DND-41 (cell line): ENCODE data around the gene ANKRD13B.
A peak's percentile ranks its signal among the peaks of the same experiment; 100 is the strongest.

Experiments
- ATAC-seq: fragments of 200-7000 bp; cut with Tn5 transposase; 3 replicates; pipeline ENCODE4 v1.9.1; 2021; ENCODE audit warnings: low read depth; ENCODE audit not compliant: insufficient read depth
- DNase-seq: peaks from one replicate; pipeline ENCODE4 v3.0.0-alpha.2; 2020
- H2AFZ ChIP-seq: 2 replicates; pipeline ENCODE4 v1.6.0; 2012; ENCODE audit warnings: low read depth, low read length
- H3K27ac ChIP-seq: 2 replicates; pipeline ENCODE4 v1.5.1; 2012; ENCODE audit warnings: low read length, inconsistent platforms
- H3K27me3 ChIP-seq: fragments of 200-600 bp; sonication (generic); 2 replicates; pipeline ENCODE4 v1.6.0; 2012; ENCODE audit warnings: low read length, mild to moderate bottlenecking, inconsistent platforms; ENCODE audit not compliant: insufficient read depth, poor library complexity
- H3K36me3 ChIP-seq: 2 replicates; pipeline ENCODE4 v1.5.1; 2012; ENCODE audit warnings: low read length, inconsistent platforms; ENCODE audit not compliant: insufficient read depth
- H3K4me1 ChIP-seq: 2 replicates; pipeline ENCODE4 v1.5.1; 2012; ENCODE audit warnings: mild to moderate bottlenecking, low read length; ENCODE audit not compliant: insufficient read depth
- H3K4me2 ChIP-seq: 2 replicates; pipeline ENCODE4 v1.6.0; 2012; ENCODE audit warnings: mild to moderate bottlenecking, moderate library complexity, low read length, inconsistent platforms; ENCODE audit not compliant: insufficient read depth
- H3K4me3 ChIP-seq, 2 experiments: fragments of 200-600 bp in 1 of 2; shearing (Covaris generic) in 1 of 2; 2 replicates each; pipeline ENCODE4 v1.5.1; 2012 to 2016; ENCODE audit warnings: inconsistent platforms in 2 of 2, low read length in 2 of 2, mild to moderate bottlenecking in 2 of 2, low read depth in 1 of 2, moderate library complexity in 1 of 2
- H3K79me2 ChIP-seq: 2 replicates; pipeline ENCODE4 v1.6.0; 2012; ENCODE audit warnings: low read length, inconsistent platforms; ENCODE audit not compliant: insufficient read depth
- H3K9ac ChIP-seq: 2 replicates; pipeline ENCODE4 v1.6.0; 2012; ENCODE audit warnings: low read depth, mild to moderate bottlenecking, inconsistent platforms, low read length, moderate library complexity
- H3K9me3 ChIP-seq: 2 replicates; pipeline ENCODE4 v1.5.1; 2012; ENCODE audit warnings: low read length, moderate library complexity, mild to moderate bottlenecking, inconsistent platforms; ENCODE audit not compliant: insufficient read depth, severe bottlenecking
- H4K20me1 ChIP-seq: 2 replicates; pipeline ENCODE4 v1.6.0; 2012; ENCODE audit warnings: low read length; ENCODE audit not compliant: insufficient read depth
- EZH2 ChIP-seq: IDR thresholded peaks from 3 replicates; pipeline ENCODE4 v1.6.1; 2012; ENCODE audit warnings: borderline replicate concordance, low read depth, mild to moderate bottlenecking, moderate library complexity, low read length, inconsistent platforms; ENCODE audit not compliant: severe bottlenecking
- TF ChIP-seq, protein P1 (sequence below): IDR thresholded peaks from 2 replicates; pipeline ENCODE4 v1.5.1; 2012; ENCODE audit warnings: borderline replicate concordance, low read length, moderate library complexity, mild to moderate bottlenecking; ENCODE audit not compliant: poor library complexity, severe bottlenecking; ENCODE audit errors: extremely low read depth

Gene ANKRD13B

DNA sequence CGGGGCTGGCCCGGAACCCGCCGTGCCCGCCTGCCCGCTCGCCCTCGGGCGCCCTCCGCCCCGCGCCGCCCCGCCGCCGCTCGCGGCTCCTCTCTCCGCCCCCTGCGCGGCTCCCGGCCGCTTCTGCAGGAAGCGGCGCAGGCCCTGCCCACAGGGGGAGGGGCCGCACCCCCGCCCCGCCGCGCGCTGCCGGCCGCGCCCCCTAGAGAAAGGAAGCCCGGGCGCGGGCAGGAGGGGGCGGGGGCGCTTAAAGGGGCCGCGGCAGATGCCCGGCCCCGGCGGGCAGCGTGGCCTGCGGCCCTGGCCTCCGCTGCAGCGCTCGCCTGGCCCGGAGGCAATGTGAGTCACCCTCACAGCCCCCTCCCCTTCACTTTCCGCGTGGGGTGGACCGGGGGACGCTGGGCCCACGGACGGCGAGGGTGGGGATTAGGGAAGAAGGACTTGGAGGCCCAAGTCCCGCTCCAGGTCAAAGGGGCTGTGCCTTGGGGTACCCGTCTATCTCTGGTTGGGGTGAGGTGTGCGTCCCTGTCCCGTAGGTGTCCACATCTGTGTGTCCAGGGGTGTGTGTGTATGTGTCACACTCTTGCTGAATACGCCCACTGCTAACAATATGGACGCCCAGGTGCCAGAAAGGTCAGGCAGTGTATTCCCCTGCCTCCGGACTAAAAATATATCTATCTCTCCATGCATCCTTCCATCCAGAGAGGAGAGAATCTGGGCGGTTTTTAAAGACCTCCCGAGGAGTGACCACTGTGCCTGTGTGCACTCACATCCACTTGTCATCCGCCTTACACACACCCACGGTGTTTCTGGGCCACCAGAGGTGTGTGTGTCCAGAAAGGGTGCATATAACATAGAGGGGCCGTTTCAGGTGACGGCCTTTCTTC, 3.2 kb upstream of the ANKRD13B start, which contains the start of gene GIT1:
TSS of gene GIT1 (minus strand) at position 125 of the 887 bp plus-strand sequence. CDS start 270 bp downstream, outside the sequence.
- peak within 1 kb of the TSS; percentile 74 to 76 for H3K4me3 ChIP-seq
- H4K20me1 ChIP-seq, result peaks cover 46% of the 10 kb centered on the region
- H3K79me2 ChIP-seq, result peaks cover 54% of the 10 kb centered on the region
- ATAC-seq, result peak; percentile 70
- peaks cover 79% of the 10 kb centered on the region for H3K4me1 ChIP-seq
- TF ChIP-seq, protein P1, sequence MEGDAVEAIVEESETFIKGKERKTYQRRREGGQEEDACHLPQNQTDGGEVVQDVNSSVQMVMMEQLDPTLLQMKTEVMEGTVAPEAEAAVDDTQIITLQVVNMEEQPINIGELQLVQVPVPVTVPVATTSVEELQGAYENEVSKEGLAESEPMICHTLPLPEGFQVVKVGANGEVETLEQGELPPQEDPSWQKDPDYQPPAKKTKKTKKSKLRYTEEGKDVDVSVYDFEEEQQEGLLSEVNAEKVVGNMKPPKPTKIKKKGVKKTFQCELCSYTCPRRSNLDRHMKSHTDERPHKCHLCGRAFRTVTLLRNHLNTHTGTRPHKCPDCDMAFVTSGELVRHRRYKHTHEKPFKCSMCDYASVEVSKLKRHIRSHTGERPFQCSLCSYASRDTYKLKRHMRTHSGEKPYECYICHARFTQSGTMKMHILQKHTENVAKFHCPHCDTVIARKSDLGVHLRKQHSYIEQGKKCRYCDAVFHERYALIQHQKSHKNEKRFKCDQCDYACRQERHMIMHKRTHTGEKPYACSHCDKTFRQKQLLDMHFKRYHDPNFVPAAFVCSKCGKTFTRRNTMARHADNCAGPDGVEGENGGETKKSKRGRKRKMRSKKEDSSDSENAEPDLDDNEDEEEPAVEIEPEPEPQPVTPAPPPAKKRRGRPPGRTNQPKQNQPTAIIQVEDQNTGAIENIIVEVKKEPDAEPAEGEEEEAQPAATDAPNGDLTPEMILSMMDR, result no peak
- TF ChIP-seq EZH2, result no peak
- no peaks in the 10 kb centered on the region for H3K36me3 ChIP-seq
- H3K4me2 ChIP-seq, result peak within 1 kb of the TSS; percentile 97
- H3K9ac ChIP-seq, result peak within 1 kb of the TSS; percentile 83
- peak within 1 kb of the TSS; percentile 81 for H3K27ac ChIP-seq
- peaks cover 6% of the 10 kb centered on the region for H3K27me3 ChIP-seq
- H2AFZ ChIP-seq, result peak within 1 kb of the TSS; percentile 99
- DNase-seq, result peak; percentile 87
- no peaks in the 10 kb centered on the region for H3K9me3 ChIP-seq

DNA sequence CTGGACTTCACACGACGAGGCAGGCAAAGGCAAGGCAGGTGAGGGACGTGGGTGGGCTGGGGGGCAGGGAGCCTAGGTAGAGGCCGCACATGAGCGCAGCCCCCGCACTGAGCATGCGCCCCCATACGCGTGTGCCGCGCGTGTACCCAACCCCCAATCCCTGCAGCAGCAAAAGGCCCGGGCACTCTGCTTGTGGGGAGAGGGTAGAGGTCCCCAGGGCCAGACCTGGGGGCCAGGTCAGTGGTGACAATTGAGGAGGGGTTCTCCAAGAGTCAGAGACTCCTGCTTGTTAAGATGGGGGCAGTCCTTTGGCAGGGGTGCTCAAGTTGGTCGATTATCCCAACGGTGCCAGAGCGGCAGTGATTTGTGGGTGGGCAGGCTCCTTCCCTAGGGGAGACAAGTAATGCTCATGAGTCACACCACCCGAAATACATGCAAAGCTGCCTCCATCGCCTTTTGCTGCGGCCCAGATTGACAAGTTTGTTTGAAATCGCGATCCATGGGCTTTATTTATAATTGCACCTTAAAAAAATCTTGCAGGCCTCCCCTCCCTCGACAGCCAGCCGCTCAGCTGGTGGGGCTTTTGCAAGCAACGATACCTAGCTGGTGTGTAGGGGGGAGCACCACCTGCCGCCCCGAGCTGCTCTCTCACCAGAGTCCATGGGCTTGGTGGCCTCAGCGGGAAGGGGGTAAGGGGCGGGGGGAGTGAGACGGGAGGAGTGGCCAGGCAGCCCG, 2.4 kb upstream of the ANKRD13B start:
- Histone ChIP-seq H3K9me3 (no peaks in the 10 kb centered on the region), H3K27ac (peak overlapping the region; percentile 81), H3K4me1 (peaks cover 77% of the 10 kb centered on the region), H3K36me3 (no peaks in the 10 kb centered on the region), H3K79me2 (peaks cover 48% of the 10 kb centered on the region), H4K20me1 (peaks cover 46% of the 10 kb centered on the region), H3K9ac (peak overlapping the region; percentile 83), H3K27me3 (peaks cover 6% of the 10 kb centered on the region), H3K4me3 (peak overlapping the region; percentile 44 to 74; a peak in 3 of 4 replicates), H3K4me2 (peak overlapping the region; percentile 90), H2AFZ (peak overlapping the region; percentile 99)
- TF ChIP-seq, protein P1, result no peak
- TF ChIP-seq EZH2, result no peak
- ATAC-seq (no peak), DNase-seq (no peak)

DNA sequence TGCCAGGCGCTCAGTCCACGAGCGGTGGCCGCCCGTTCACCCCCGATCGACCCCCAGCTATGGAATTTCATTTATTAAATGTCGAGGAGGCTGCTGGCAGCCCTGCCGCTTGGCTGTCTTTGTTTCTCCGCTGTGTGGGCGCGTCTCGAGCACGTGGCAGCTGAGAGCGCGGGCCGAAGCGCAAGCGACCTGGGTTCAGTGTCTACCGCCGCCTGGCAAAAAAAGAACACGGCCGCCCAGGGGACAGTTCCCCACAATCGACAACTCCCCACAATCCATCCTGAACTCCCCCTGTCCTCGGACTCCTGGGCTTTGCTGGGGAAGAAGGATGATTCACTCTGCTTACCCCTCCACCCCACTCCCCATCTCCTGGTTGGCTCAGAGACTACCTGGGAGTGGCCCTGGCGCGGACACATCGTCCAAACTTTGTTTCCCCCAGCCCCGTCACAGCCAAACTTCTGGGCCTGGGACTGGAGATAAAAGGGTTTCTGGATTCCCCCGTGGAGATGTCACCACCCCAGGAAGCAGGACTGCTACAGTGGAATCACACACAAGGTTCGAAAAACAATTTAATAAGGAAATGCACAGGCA, 1.7 kb upstream of the ANKRD13B start:
- TF ChIP-seq, protein P1, result no peak
- TF ChIP-seq EZH2, result no peak
- H3K9ac ChIP-seq, result peak overlapping the region; percentile 83
- H3K4me1 ChIP-seq, result peaks cover 75% of the 10 kb centered on the region
- no peak for ATAC-seq
- peak overlapping the region; percentile 77 for H2AFZ ChIP-seq
- no peaks in the 10 kb centered on the region for H3K9me3 ChIP-seq
- H3K4me2 ChIP-seq, result peak overlapping the region; percentile 90
- peaks cover 45% of the 10 kb centered on the region for H3K79me2 ChIP-seq
- no peaks in the 10 kb centered on the region for H3K36me3 ChIP-seq
- H3K27me3 ChIP-seq, result peaks cover 6% of the 10 kb centered on the region
- H3K27ac ChIP-seq, result peak overlapping the region; percentile 49
- no peak for DNase-seq
- H3K4me3 ChIP-seq, result peak overlapping the region in 1 of 2 experiments; percentile 72; a peak in 2 of 4 replicates
- H4K20me1 ChIP-seq, result peaks cover 48% of the 10 kb centered on the region
